Activated CD8-positive, alpha-beta T cell treated with anti-CD3 and anti-CD28 coated beads, Interleukin-2, amount 10 ng/mL, durations not matched to agents 7 days and 5 days (primary cell): Measurements from ENCODE around the gene CPNE5. TPM values are rescaled to one million over a fixed set of nuclear protein-coding genes. Genes with fewer than 3 reads are reported as not detected.

Experiments used
- ATAC-seq: fragments of 150-1000 bp; cut with Tn5 transposase; one replicate; pipeline ENCODE4 v1.10.0; 2021; ENCODE audit warnings: moderate library complexity
- CTCF ChIA-PET: fragments of 350-600 bp; sonication (Branson Sonifier 250); formaldehyde crosslinking; loops from one replicate; lab custom pipeline; 2021; ENCODE audit warnings: antibody characterized with exemption; lab: Charles Lee
- POLR2A ChIA-PET: fragments of 350-600 bp; sonication (Branson Sonifier 250); formaldehyde crosslinking; loops from one replicate; lab custom pipeline; 2021; ENCODE audit warnings: antibody characterized with exemption; lab: Charles Lee
- DNase-seq: peaks from one replicate; pipeline ENCODE4 v3.0.0-alpha.2; 2020
- H3K27ac Mint-ChIP-seq: one replicate; pipeline ENCODE4 v1.8.0; 2021; ENCODE audit warnings: mild to moderate bottlenecking, mixed read lengths
- H3K27me3 Mint-ChIP-seq: one replicate; pipeline ENCODE4 v1.8.0; 2021; ENCODE audit warnings: low read depth, mixed read lengths
- H3K36me3 Mint-ChIP-seq: one replicate; pipeline ENCODE4 v1.8.0; 2021; ENCODE audit warnings: low read depth, mixed read lengths
- H3K4me1 Mint-ChIP-seq: one replicate; pipeline ENCODE4 v1.8.0; 2021; ENCODE audit warnings: low read depth, mixed read lengths
- H3K4me3 Mint-ChIP-seq: one replicate; pipeline ENCODE4 v1.8.0; 2021; ENCODE audit warnings: mild to moderate bottlenecking, mixed read lengths
- H3K9me3 Mint-ChIP-seq: one replicate; pipeline ENCODE4 v1.8.0; 2022; ENCODE audit warnings: mixed read lengths; ENCODE audit not compliant: insufficient read depth
- total RNA-seq, 2 experiments: library from RNA; stranded (reverse); gene quantifications; one replicate each; pipeline ENCODE4 v1.2.3, GENCODE V29; 2021

The CPNE5 gene
- total RNA-seq, 2 experiments from 2014 or later = 1.4 to 1.7 TPM

- Mint-ChIP-seq H3K4me1 (peaks cover 7% of the 10 kb centered on the region), H3K9me3 (no peaks in the 10 kb centered on the region), H3K27ac (no peak overlapping the region), H3K36me3 (no peaks in the 10 kb centered on the region), H3K4me3 (no peak overlapping the region), H3K27me3 (peaks cover 11% of the 10 kb centered on the region)
- no peak for ATAC-seq
- no peak for DNase-seq
- POLR2A ChIA-PET = no interaction called here
- CTCF ChIA-PET = interaction anchor here (1.1 kb wide), 1 partner anchor 79 kb away, joined by 4 read pairs; no protein-coding TSS in a partner anchor
Observed at GRCh38 chr6:36844232-36845170, 5.3 kb upstream of the CPNE5 start.

DNA sequence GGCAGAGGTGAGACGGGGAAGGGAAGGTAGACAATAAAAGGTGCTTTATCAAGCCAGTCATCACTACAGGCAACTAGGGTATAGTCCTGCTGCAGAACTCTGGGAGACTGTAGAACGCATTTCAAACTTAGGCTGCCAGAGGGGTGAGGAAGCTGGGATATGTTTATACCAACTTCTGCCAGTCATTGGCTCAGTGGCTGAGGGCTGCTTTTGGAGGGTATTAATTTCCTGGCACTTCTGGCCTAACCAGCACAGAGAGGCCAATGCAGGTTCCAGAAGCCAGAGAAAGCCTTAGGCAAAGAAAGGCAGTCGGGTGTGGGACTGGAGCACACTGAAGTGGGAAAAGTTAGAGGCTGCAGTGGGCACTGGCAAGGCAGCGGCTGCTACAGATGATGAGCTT lies 3.9 kb upstream of the CPNE5 start:
- Mint-ChIP-seq H3K36me3 (no peaks in the 10 kb centered on the region), H3K27ac (no peak overlapping the region), H3K27me3 (peaks cover 22% of the 10 kb centered on the region), H3K9me3 (no peaks in the 10 kb centered on the region), H3K4me1 (peaks cover 14% of the 10 kb centered on the region), H3K4me3 (no peak overlapping the region)
- no peak for DNase-seq
- ChIA-PET POLR2A (no interaction called here), CTCF (interaction anchor here (1.3 kb wide), 1 partner anchor 10 kb away, joined by 3 read pairs; no protein-coding TSS in a partner anchor)
- no peak for ATAC-seq

DNA sequence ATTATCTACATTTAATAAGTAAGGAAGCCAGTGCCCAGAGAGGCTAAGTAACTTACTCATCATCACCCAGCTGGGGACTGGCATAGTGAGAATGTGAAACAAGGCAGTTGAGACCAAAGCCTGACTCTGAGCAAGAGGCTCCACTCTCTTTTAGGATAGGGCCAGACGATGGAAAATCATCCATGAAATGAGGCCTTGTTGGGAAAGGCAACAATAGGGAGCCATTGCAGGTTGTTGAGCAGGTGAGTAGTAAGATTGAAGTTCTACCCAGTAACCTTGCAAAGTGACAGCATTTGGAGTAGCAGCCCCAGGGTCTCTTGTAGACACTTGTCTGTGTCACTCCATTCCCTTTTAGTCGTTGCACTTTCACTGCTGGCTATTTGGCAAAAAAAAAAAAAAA lies 2.5 kb upstream of the CPNE5 start:
- no peak overlapping the region for H3K4me3 Mint-ChIP-seq
- POLR2A ChIA-PET = no interaction called here
- H3K4me1 Mint-ChIP-seq = peaks cover 14% of the 10 kb centered on the region
- DNase-seq = no peak
- H3K27me3 Mint-ChIP-seq = peaks cover 35% of the 10 kb centered on the region
- H3K9me3 Mint-ChIP-seq = no peaks in the 10 kb centered on the region
- CTCF ChIA-PET = interaction anchor here (1.3 to 1.7 kb wide), 3 partner anchors 8 to 11 kb away, joined by 3 to 7 read pairs (median 5); no protein-coding TSS in a partner anchor
- H3K36me3 Mint-ChIP-seq = no peaks in the 10 kb centered on the region
- H3K27ac Mint-ChIP-seq = no peak overlapping the region
- no peak for ATAC-seq

- ChIA-PET CTCF (interaction anchor here (1.6 to 1.7 kb wide), 2 partner anchors 9 to 10 kb away, joined by 5 to 7 read pairs; no protein-coding TSS in a partner anchor), POLR2A (no interaction called here)
- H3K4me1 Mint-ChIP-seq = peaks cover 17% of the 10 kb centered on the region
- peak overlapping the region; percentile 61 for H3K4me3 Mint-ChIP-seq
- no peak overlapping the region for H3K27ac Mint-ChIP-seq
- H3K27me3 Mint-ChIP-seq = peaks cover 39% of the 10 kb centered on the region
- ATAC-seq (peak; percentile 39), DNase-seq (peak; percentile 33)
- no peaks in the 10 kb centered on the region for H3K36me3 Mint-ChIP-seq
- H3K9me3 Mint-ChIP-seq = no peaks in the 10 kb centered on the region
Observed at GRCh38 chr6:36840432-36841403, 1.5 kb upstream of the CPNE5 start.

DNA sequence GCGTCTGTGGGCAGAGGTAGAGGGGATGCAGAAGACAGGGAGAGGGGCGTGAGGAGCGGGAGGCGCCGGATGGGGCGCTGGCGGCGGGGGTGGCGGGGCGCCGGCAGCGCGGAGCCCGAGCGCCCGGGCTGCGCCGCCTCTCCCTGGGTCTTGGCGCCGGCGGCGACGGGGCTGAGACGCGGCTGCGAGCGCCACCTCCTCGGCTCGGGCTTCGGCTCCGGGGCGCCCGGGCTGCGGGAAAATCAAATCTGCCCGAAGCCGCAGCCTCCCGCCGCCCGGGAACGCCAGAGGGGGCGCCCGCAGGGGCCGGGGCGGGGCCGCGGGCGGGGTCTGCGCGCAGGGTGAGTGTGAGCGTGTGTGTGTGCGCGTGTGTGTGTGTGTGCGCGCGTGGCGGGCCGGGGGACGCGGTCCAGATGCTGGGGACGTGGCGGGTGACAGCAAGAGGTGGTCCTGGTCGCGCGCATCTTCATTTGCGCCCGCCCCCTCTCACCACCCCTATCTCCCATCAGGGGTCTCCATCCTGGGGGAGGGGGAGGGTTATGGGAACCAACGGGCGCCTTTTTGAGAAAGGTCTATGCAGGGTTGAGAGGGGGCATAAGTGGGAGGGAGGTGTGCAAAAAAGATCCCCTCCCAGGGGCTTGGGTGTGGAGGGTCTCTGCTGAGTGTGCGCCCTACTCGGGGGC lies 646 bp upstream of the CPNE5 start:
- Mint-ChIP-seq H3K36me3 (no peaks in the 10 kb centered on the region), H3K27me3 (peaks cover 44% of the 10 kb centered on the region), H3K4me3 (peak overlapping the region; percentile 61), H3K9me3 (no peaks in the 10 kb centered on the region), H3K27ac (no peak overlapping the region), H3K4me1 (peaks cover 17% of the 10 kb centered on the region)
- DNase-seq (peak; percentile 43), ATAC-seq (peak; percentile 78)
- POLR2A ChIA-PET = no interaction called here
- CTCF ChIA-PET = interaction anchor here (1.6 to 1.7 kb wide), 2 partner anchors 10 to 11 kb away, joined by 5 to 7 read pairs; no protein-coding TSS in a partner anchor

DNA sequence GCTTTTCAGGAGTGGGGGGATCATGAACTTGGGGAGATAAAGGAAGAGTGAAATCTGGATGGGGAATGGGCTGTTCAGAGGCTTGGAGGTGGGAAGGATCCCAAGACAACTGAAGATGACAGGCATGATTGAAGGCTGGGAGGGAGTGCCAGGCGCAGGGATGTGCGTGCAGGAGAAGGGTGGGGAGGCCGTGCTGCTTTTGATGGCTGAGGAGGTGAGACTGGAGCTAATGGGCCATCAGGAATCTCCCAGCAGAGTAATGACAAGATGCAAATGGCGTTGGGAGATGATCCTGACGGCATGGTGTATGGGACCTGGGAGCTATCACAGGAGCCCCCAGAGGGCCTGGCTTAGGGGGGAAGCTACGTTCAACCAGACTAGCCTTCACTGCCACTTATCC lies 1.6 kb downstream of the CPNE5 start:
- H3K27me3 Mint-ChIP-seq = peaks cover 45% of the 10 kb centered on the region
- ChIA-PET POLR2A (no interaction called here), CTCF (interaction anchor here (1.0 to 2.0 kb wide), 4 partner anchors 12 to 71 kb away, joined by 3 to 10 read pairs (median 4); no protein-coding TSS in a partner anchor)
- DNase-seq = no peak
- H3K4me3 Mint-ChIP-seq = no peak overlapping the region
- peaks cover 17% of the 10 kb centered on the region for H3K4me1 Mint-ChIP-seq
- H3K36me3 Mint-ChIP-seq = no peaks in the 10 kb centered on the region
- no peak for ATAC-seq
- no peak overlapping the region for H3K27ac Mint-ChIP-seq
- H3K9me3 Mint-ChIP-seq = no peaks in the 10 kb centered on the region

GRCh38 chr6:36837022-36837339 lies 2.3 kb downstream of the CPNE5 start:
- peaks cover 45% of the 10 kb centered on the region for H3K27me3 Mint-ChIP-seq
- CTCF ChIA-PET = interaction anchor here (1.0 to 2.3 kb wide), 5 partner anchors 13 to 181 kb away, joined by 3 to 10 read pairs (median 4); no protein-coding TSS in a partner anchor

GRCh38 chr6:36836111-36837021 lies 2.9 kb downstream of the CPNE5 start:
- no peak for ATAC-seq
- POLR2A ChIA-PET = no interaction called here
- H3K27me3 Mint-ChIP-seq = peaks cover 45% of the 10 kb centered on the region

More at GRCh38 chr6:36837022-36837339, 2.3 kb downstream of the CPNE5 start:
- Mint-ChIP-seq H3K4me1 (peaks cover 17% of the 10 kb centered on the region), H3K27ac (no peak overlapping the region), H3K9me3 (no peaks in the 10 kb centered on the region), H3K36me3 (no peaks in the 10 kb centered on the region), H3K4me3 (no peak overlapping the region)
- POLR2A ChIA-PET = no interaction called here
- DNase-seq (no peak), ATAC-seq (no peak)

DNA sequence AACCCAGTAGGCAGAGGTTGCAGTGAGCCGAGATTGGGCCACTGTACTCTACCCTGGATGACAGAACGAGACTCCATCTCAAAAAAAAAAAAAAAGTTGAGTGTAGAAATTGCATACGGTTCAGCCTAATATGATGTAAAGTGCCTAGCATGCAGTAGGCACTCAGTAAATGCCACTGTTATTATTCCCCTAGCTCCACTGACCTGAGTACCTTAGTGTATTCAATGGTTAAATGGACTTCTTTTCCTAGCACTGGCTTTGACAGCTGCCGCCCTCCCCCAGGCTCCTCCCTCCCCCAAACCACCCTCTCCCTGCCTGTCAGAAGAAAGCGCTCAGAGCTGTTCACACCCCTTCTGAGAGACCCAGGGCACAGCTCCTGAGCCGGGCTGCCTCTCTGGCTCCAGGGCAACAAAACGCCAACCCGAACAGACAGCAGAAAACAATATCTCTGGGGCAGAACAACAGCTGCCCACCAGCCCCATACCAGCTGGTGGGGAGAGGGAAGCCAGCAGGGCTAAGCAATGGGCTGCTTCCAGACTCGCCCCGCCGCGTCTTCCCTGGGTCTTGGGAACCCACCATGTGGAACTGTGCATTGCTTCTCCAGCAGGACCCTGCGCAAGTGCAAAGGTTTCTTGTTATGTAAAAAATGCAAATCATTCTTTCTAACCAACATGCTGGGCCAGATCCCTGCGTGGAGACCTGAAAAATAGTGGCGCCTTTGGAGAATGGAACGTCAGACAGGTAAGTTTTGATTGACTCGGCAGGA lies 4.5 kb downstream of the CPNE5 start:
- Mint-ChIP-seq H3K27ac (no peak overlapping the region), H3K36me3 (no peaks in the 10 kb centered on the region), H3K27me3 (peaks cover 37% of the 10 kb centered on the region), H3K9me3 (no peaks in the 10 kb centered on the region), H3K4me1 (peaks cover 10% of the 10 kb centered on the region), H3K4me3 (no peak overlapping the region)
- ATAC-seq (no peak), DNase-seq (no peak)
- POLR2A ChIA-PET = no interaction called here
- CTCF ChIA-PET = interaction anchor here (1.0 to 2.3 kb wide), 3 partner anchors 13 to 18 kb away, joined by 4 to 7 read pairs (median 5); no protein-coding TSS in a partner anchor

More at GRCh38 chr6:36836111-36837021, 2.9 kb downstream of the CPNE5 start:
- Mint-ChIP-seq H3K27ac (no peak overlapping the region), H3K9me3 (no peaks in the 10 kb centered on the region), H3K4me3 (no peak overlapping the region), H3K36me3 (no peaks in the 10 kb centered on the region), H3K4me1 (peaks cover 17% of the 10 kb centered on the region)
- no peak for DNase-seq
- CTCF ChIA-PET = interaction anchor here (2.0 to 2.3 kb wide), 3 partner anchors 11 to 182 kb away, joined by 7 to 10 read pairs (median 7); no protein-coding TSS in a partner anchor
